Left cardiac atrium (tissue), 4 donors: ENCODE results near the gene CENPH. TPM values are rescaled to one million over a fixed set of nuclear protein-coding genes. Genes with fewer than 3 reads are reported as not detected.
"Not testable (repeated sequence)": the region's sequence is repeated elsewhere in the genome, so short reads cannot be mapped to it uniquely, and the experiment has no call there.

ENCODE experiments used
- ATAC-seq, 2 donors: fragments of 200-7000 bp; cut with Tn5 transposase; one replicate each; pipeline ENCODE4 v1.9.1; 2020; ENCODE audit warnings: mild to moderate bottlenecking in 2 of 2, moderate library complexity in 2 of 2
- DNase-seq: peaks from one replicate; pipeline ENCODE4 v3.0.0-alpha.2; 2020
- intact Hi-C, 2 donors: fragments of 100-400 bp; cut with DNase I; formaldehyde crosslinking; loops; one replicate each; pipeline versions ENCODE4 v1.14.1 to v1.15.1; 2022 to 2023
- total RNA-seq, 2 donors: library from RNA; stranded (reverse); fragmentation: NEBNext Ultra II Directional; extraction: Animal tissue kit (Norgen Biotek cat#: 25700); gene quantifications; one replicate each; pipeline ENCODE4 v1.2.1, GENCODE V29; 2021
- donor health status: DM: no; HTN: yes; CAD: no.
- donor health status: DM: no; HTN: yes; CAD: no; lungs with severe emphysema.
- donor health status: DM: yes; HTN: yes; CAD: no.
- donor health status: Dilated cardiomyopathy.

Gene CENPH
- total RNA-seq, 2 donors from 2014 or later = 2.5 to 3.4 TPM

GRCh38 chr5:69234457-69235268 is 45.3 kb downstream of the CENPH start, which contains the start of gene CDK7:
TSS of gene CDK7 (plus strand) at chr5:69234886. CDS start at chr5:69234976, 90 bp downstream.
- intact Hi-C loops = loop anchor here in 1 of 2 donors (1.0 to 10.0 kb wide), 3 partner anchors 17 to 140 kb away; partner anchors contain the start of genes CENPH and SLC30A5
- DNase-seq = peak; percentile 96

GRCh38 chr5:69236733-69237132 is 47.4 kb downstream of the CENPH start:
- intact Hi-C loops = loop anchor here in 1 of 2 donors (10.0 kb wide), 1 partner anchor 142 kb away; the partner anchor contains the start of gene SLC30A5
- not testable (repeated sequence) for DNase-seq, ATAC-seq

More at GRCh38 chr5:69234457-69235268, 45.3 kb downstream of the CENPH start, which contains the start of gene CDK7:
- peak; percentile 100 for ATAC-seq

- ATAC-seq (no peak), DNase-seq (no peak)
- intact Hi-C loops = loop anchor here in 1 of 2 donors (10.0 kb wide), 1 partner anchor 143 kb away; the partner anchor contains the start of gene SLC30A5
Measured at GRCh38 chr5:69237877-69238276, 48.5 kb downstream of the CENPH start.

DNA sequence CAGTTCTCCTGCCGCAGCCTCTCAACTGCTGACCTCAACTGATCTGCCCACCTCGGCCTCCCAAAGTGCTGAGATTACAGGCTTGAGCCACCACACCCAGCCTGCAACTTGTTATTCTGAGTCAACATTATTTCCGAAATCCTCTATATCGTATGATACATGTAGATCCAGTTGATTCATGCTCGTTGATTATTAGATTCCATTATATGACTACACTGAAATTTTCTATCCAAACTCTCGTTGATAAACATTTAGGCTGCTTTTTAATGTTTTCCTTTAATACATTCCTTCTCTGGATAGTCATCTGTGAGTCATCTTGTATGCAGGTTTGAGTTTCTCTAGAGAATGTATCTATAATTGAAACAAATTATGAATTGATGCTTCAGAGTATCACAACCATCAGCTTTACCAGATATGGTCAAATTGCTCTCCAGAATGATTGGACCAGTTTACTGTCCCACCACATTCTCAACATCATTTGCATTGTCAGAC is 49.4 kb downstream of the CENPH start:
- ATAC-seq (no peak), DNase-seq (no peak)
- intact Hi-C loops = loop anchor here in 1 of 2 donors (10.0 kb wide), 1 partner anchor 144 kb away; the partner anchor contains the start of gene SLC30A5

GRCh38 chr5:69242215-69242927 is 53.0 kb downstream of the CENPH start:
- intact Hi-C loops = loop anchor here in 1 of 2 donors (10.0 kb wide), 1 partner anchor 62 kb away; no protein-coding TSS in a partner anchor
- no peak for DNase-seq
- ATAC-seq = no peak

DNA sequence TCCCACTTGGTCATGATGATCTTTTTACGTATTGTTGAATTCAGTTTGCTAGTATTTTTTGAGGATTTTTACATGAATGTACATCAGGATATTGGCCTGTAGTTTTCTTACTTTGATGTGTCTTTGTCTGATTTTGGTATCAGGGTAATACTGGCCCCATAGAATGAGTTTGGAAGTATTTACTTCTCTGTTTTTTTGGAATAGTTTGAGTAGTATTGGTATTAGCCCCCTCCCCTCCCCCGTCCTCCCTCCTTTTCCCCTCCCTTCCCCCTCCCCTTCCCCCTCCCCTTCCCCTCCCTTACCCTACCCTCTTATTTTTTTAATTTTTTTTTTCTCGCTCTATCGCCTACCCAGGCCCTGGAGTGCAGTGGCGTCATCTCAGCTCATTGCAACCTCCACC is 55.6 kb downstream of the CENPH start:
- intact Hi-C loops = loop anchor here in 1 of 2 donors (10.0 kb wide), 1 partner anchor 60 kb away; no protein-coding TSS in a partner anchor

GRCh38 chr5:69248019-69248418 is 58.6 kb downstream of the CENPH start:
- DNase-seq (no peak), ATAC-seq (no peak)
- intact Hi-C loops = loop anchor here in 1 of 2 donors (10.0 kb wide), 1 partner anchor 57 kb away; no protein-coding TSS in a partner anchor

More for the DNA sequence above, 55.6 kb downstream of the CENPH start:
- no peak for ATAC-seq
- DNase-seq = no peak

GRCh38 chr5:69250593-69250992 is 61.2 kb downstream of the CENPH start:
- ATAC-seq (no peak), DNase-seq (no peak)
- intact Hi-C loops = no loop called here

DNA sequence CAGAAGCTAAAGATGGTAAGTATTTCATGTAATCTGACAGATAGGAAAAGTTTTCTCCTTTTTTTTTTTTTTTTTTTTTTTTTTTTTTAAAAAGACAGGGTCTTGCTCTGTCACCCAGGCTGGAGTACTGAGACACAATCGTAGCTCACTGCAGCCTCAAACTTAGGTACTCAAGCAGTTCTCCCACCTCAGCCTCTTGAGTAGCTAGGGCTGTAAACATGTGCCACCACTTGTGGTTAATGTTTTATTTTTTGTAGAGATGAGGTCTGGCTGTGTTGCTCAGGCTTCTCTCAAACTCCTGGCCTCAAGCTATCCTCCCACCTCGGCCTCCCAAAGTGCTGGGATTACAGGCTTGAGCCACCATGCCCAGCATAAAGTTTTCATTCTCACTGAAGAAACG is 63.1 kb downstream of the CENPH start:
- DNase-seq = no peak
- no peak for ATAC-seq
- intact Hi-C loops = no loop called here

DNA sequence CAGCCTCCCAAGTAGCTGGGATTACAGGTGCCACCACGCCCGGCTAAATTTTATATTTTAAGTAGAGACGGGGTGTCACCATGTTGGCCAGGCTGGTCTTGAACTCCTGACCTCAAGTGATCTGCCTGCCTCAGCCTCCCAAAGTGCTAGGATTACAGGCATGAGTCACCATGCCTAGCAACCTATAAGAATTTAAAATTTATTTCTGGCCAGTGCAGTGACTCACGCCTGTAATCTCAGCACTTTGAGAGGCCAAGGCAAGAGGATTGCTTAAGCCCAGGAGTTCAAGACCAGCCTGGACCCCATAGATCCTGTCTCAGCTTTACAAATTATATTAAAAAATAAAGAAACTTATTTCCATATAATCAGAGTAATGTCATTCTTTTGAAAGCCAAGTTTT is 66.6 kb downstream of the CENPH start:
- DNase-seq, ATAC-seq, intact Hi-C loops: not testable (repeated sequence)

DNA sequence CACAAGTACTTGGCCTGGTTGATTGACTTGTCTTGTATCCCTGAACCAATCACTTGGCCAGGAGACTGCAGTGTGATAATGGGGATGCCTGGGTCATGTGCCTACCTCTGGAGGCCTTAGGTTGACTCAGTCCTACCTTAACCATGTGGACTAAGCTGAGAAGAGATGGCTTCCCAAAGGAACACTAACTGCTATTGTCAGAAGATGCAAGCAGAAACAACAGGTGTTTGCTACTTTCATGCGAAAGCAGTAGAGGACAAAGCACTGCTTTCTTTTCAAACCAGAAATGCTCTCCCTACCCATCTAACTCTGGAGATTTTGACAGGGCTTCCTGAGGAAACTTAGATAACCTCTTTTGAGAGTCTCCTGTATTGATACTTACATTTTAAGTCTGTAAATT is 68.2 kb downstream of the CENPH start:
- no peak for DNase-seq
- no peak for ATAC-seq
- intact Hi-C loops = no loop called here

Other genes with a start within 250 kb of the CENPH start
- gene SLC30A5, start 95.6 kb upstream of the CENPH start, total RNA-seq = 10 to 100 TPM; 35.2 to 48.3 TPM
- 1 to 10 TPM; 1.9 to 3.0 TPM for gene CCNB1, start 22.4 kb upstream of the CENPH start, total RNA-seq
- 10 to 100 TPM; 11.1 to 14.4 TPM for gene CDK7, start 45.3 kb downstream of the CENPH start, total RNA-seq
- 1 to 10 TPM; 3.5 to 3.7 TPM for gene CCDC125, start 143.2 kb downstream of the CENPH start, total RNA-seq
- gene AK6, start 179.9 kb downstream of the CENPH start, total RNA-seq = 10 to 100 TPM; 34.4 to 36.1 TPM
- gene TAF9, start 179.9 kb downstream of the CENPH start, total RNA-seq = 10 to 100 TPM; 31.2 to 42.1 TPM
- gene RAD17, start 180.2 kb downstream of the CENPH start, total RNA-seq = 10 to 100 TPM; 15.0 to 17.4 TPM
- 1 to 10 TPM; 2.0 to 2.2 TPM for gene MARVELD2, start 225.5 kb downstream of the CENPH start, total RNA-seq